WTC11 (cell line): ENCODE results near the gene EPHB6. TPM values are rescaled to one million over a fixed set of nuclear protein-coding genes. Genes with fewer than 3 reads are reported as not detected.

Experiments
- ATAC-seq: fragments of 200-7000 bp; cut with Tn5 transposase; 2 replicates; pipeline ENCODE4 v1.10.0; 2021; ENCODE audit warnings: mild to moderate bottlenecking, moderate library complexity
- CTCF ChIA-PET: fragments of 300-600 bp; sonication (Branson Sonifier 250); formaldehyde crosslinking; loops from one replicate; lab custom pipeline; 2021; ENCODE audit warnings: antibody characterized with exemption; lab: Charles Lee
- POLR2A ChIA-PET: fragments of 350-600 bp; sonication (Branson Sonifier 250); formaldehyde crosslinking; loops from one replicate; lab custom pipeline; 2021; ENCODE audit warnings: antibody characterized with exemption; lab: Charles Lee
- DNase-seq: peaks from one replicate; pipeline ENCODE4 v3.0.0; 2021; ENCODE audit warnings: low spot score
- H3K27ac Mint-ChIP-seq: 2 replicates; pipeline ENCODE4 v1.8.0; 2021; ENCODE audit warnings: mixed read lengths
- H3K27me3 Mint-ChIP-seq: 2 replicates; pipeline ENCODE4 v1.8.0; 2021; ENCODE audit warnings: low read depth, mild to moderate bottlenecking, moderate library complexity, mixed read lengths
- H3K36me3 Mint-ChIP-seq: 2 replicates; pipeline ENCODE4 v1.8.0; 2021; ENCODE audit warnings: mixed read lengths
- H3K4me1 Mint-ChIP-seq: 2 replicates; pipeline ENCODE4 v1.8.0; 2022; ENCODE audit warnings: mixed read lengths
- H3K4me3 Mint-ChIP-seq: 2 replicates; pipeline ENCODE4 v1.8.0; 2021; ENCODE audit warnings: mild to moderate bottlenecking, moderate library complexity, mixed read lengths
- H3K9me3 Mint-ChIP-seq: 2 replicates; pipeline ENCODE4 v1.8.0; 2021; ENCODE audit warnings: mixed read lengths
- CREB1 ChIP-seq: sonication (generic); formaldehyde crosslinking; IDR thresholded peaks from 2 replicates; pipeline ENCODE4 v1.8.0; 2023; ENCODE audit warnings: mild to moderate bottlenecking, missing genetic modification reagents
- CREM ChIP-seq: sonication (generic); formaldehyde crosslinking; IDR thresholded peaks from 2 replicates; pipeline ENCODE4 v1.8.1; 2022; ENCODE audit warnings: mild to moderate bottlenecking, missing genetic modification reagents, moderate library complexity
- CTCF ChIP-seq: fragments of 200-600 bp; IDR thresholded peaks from 2 replicates; pipeline ENCODE4 v1.8.0; 2022; ENCODE audit warnings: antibody characterized with exemption
- E2F4 ChIP-seq: sonication (generic); formaldehyde crosslinking; IDR thresholded peaks from 2 replicates; pipeline ENCODE4 v1.8.1; 2022; ENCODE audit warnings: low read depth, mild to moderate bottlenecking, moderate library complexity, missing genetic modification reagents, borderline replicate concordance
- GABPB1 ChIP-seq: sonication (generic); formaldehyde crosslinking; IDR thresholded peaks from 2 replicates; pipeline ENCODE4 v1.8.1; 2023; ENCODE audit warnings: mild to moderate bottlenecking, missing genetic modification reagents
- IRF2 ChIP-seq: sonication (generic); formaldehyde crosslinking; IDR thresholded peaks from 2 replicates; pipeline ENCODE4 v1.8.0; 2022; ENCODE audit warnings: low read depth, missing genetic modification reagents, borderline replicate concordance
- JUN ChIP-seq: sonication (generic); formaldehyde crosslinking; IDR thresholded peaks from 2 replicates; pipeline ENCODE4 v1.8.0; 2023; ENCODE audit warnings: mild to moderate bottlenecking, missing genetic modification reagents
- KAT7 ChIP-seq: sonication (generic); formaldehyde crosslinking; IDR thresholded peaks from 2 replicates; pipeline ENCODE4 v1.8.1; 2023; ENCODE audit warnings: missing genetic modification reagents, mild to moderate bottlenecking, borderline replicate concordance
- TEAD1 ChIP-seq: sonication (generic); formaldehyde crosslinking; IDR thresholded peaks from 2 replicates; pipeline ENCODE4 v1.8.0; 2022; ENCODE audit warnings: mild to moderate bottlenecking, missing genetic modification reagents
- TEAD4 ChIP-seq: sonication (generic); formaldehyde crosslinking; IDR thresholded peaks from 2 replicates; pipeline ENCODE4 v1.8.0; 2022; ENCODE audit warnings: mild to moderate bottlenecking, missing genetic modification reagents
- ZBTB21 ChIP-seq: sonication (generic); formaldehyde crosslinking; IDR thresholded peaks from 2 replicates; pipeline ENCODE4 v1.8.1; 2023; ENCODE audit warnings: mild to moderate bottlenecking, missing genetic modification reagents, borderline replicate concordance
- ZNF121 ChIP-seq: sonication (generic); formaldehyde crosslinking; IDR thresholded peaks from 2 replicates; pipeline ENCODE4 v1.8.0; 2023; ENCODE audit warnings: missing genetic modification reagents
- total RNA-seq: library from RNA; stranded (reverse); gene quantifications from 3 replicates; pipeline ENCODE4 v1.2.3, GENCODE V29; 2021
- TF ChIP-seq, protein P1 (sequence below): sonication (generic); formaldehyde crosslinking; IDR thresholded peaks from 2 replicates; pipeline ENCODE4 v1.8.1; 2023; ENCODE audit warnings: mild to moderate bottlenecking, missing genetic modification reagents, moderate library complexity
- TF ChIP-seq, protein P2 (sequence below): sonication (generic); formaldehyde crosslinking; IDR thresholded peaks from 2 replicates; pipeline ENCODE4 v1.8.1; 2022; ENCODE audit warnings: low read depth, missing genetic modification reagents, borderline replicate concordance
- TF ChIP-seq, protein P3 (sequence below): sonication (generic); formaldehyde crosslinking; IDR thresholded peaks from 2 replicates; pipeline ENCODE4 v1.8.1; 2023; ENCODE audit warnings: mild to moderate bottlenecking, missing genetic modification reagents, moderate library complexity
- TF ChIP-seq, protein P4 (sequence below): sonication (generic); formaldehyde crosslinking; IDR thresholded peaks from 2 replicates; pipeline ENCODE4 v1.8.0; 2023; ENCODE audit warnings: missing genetic modification reagents

The EPHB6 gene
- total RNA-seq, 1 experiment from 2014 or later = 15.1 TPM

DNA sequence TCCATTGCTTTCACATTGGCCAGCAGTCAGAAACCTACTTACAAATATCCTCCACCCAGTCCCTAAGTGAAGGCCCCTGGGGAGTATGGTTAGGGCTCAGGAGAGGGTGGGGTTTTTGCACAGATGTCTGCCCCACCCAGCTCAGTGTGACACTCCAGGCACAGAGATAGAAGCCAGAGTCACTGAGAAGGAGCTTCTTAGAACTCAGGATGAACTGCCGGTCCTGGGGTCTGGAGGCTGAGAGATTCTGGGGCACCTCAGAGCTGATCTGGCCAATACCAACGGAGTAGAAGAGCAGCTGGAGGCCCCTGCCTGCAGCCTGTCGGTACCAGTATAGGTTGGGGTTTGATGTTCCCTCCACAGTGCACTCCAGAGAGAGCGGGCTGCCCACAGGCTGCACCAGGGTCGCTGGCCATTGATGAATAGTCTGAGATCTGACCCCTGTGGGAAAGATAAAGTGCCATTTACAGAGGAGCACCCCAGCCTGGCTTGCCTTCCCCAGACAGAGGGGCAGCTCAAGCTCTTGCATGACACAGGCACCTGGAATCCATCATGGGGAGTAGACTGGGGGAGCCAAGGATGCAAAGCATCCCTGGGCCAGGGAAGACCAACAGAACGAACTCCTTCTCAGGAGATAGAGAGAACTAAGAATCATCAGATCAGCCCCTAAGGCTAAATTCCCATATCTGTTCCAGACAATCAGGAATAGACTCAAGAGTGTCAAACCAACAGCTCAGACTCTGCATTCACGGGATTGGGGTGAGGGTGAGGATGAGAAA lies 42.2 kb upstream of the EPHB6 start (continued):
- TF ChIP-seq CTCF = no peak

DNA sequence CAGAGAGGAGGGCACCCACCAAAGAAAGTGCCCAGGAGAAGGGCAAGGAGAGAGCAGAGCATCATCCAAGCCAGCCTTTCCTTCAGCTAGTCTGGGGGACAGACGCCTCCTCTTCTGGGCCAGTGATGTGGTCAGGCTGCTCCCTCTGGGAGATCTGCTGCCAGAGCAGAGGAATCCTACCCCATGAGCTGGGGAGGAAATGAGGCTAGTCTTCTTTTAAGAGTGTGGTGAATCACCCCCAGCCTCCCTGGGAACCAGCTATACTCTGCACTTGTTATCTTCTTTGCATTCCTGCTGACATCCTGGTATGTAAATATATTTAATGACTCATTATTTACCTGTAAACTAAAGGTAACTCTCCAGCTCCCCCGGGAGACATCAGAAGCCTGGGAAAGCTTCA lies 41.6 kb upstream of the EPHB6 start:
- CTCF ChIA-PET = interaction anchor here (0.6 to 6.3 kb wide), 30 partner anchors 19 to 510 kb away, joined by 3 to 94 read pairs (median 5); partner anchors contain the start of gene EPHB6
- ATAC-seq = peak; percentile 94
- Mint-ChIP-seq H3K4me1 (peaks cover 60% of the 10 kb centered on the region), H3K9me3 (no peaks in the 10 kb centered on the region), H3K27me3 (peaks cover 12% of the 10 kb centered on the region), H3K36me3 (no peaks in the 10 kb centered on the region), H3K4me3 (peak overlapping the region; percentile 41), H3K27ac (peak overlapping the region; percentile 93)
- DNase-seq = peak; percentile 44
- POLR2A ChIA-PET = interaction anchor here (0.6 to 1.6 kb wide), 2 partner anchors 16 to 17 kb away, joined by 3 to 5 read pairs; no protein-coding TSS in a partner anchor
- no peak for TF ChIP-seq CREB1
- TF ChIP-seq IRF2 (CRISPR knock-in tag) = no peak
- no peak for TF ChIP-seq ZNF121 (CRISPR knock-in tag)
- TF ChIP-seq TEAD1 (CRISPR knock-in tag) = no peak

DNA sequence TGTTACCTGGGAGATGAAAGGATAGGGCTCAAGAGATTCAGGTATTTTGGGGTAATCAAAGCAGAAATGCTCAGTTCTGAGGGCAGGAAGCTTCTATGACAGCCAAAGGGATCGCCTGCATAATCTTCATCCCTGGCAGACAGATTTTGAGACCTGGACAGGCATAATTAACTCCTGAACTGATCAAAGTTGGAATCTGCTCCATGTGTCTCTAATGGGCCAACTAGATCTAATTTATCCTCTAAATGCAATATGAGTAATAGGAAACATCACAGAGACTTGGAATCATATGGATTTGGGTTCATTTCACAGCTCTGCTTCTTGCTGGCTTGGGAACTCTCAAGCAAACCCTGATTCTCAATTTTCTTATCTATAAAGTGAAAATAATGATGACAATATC lies 41.2 kb upstream of the EPHB6 start:
- no peaks in the 10 kb centered on the region for H3K9me3 Mint-ChIP-seq

DNA sequence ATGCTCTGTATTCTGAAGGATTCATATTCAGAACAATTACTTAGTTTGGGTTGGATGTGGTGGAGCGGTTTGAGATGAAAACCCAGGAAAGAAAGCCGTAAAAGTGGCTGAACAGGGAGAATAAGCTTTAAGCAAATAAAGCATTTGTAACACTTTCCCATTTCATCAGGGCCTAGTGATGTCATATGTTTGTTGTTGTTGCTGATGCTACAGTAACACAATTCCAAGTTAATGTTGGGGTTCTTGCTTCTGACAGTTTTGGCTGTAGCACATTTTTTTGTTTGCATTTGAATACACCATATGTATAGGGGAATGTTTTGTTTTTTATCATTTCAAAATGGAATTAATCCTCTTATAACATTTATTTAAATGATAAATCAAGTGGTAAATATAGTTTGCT lies 40.4 kb upstream of the EPHB6 start:
- DNase-seq = no peak
- no peak for ATAC-seq
- Mint-ChIP-seq H3K4me3 (no peak overlapping the region), H3K4me1 (peaks cover 57% of the 10 kb centered on the region), H3K27me3 (peaks cover 12% of the 10 kb centered on the region), H3K36me3 (no peaks in the 10 kb centered on the region), H3K27ac (peak overlapping the region; percentile 14; the same call in 1 of the 2 replicates), H3K9me3 (peaks cover 5% of the 10 kb centered on the region; the same call in 1 of the 2 replicates)
- POLR2A ChIA-PET = interaction anchor here (0.6 kb wide), 1 partner anchor 51 kb away, joined by 3 read pairs; no protein-coding TSS in a partner anchor
- CTCF ChIA-PET = interaction anchor here (0.9 to 6.3 kb wide), 14 partner anchors 18 to 402 kb away, joined by 3 to 94 read pairs (median 7); partner anchors contain the start of gene EPHB6
- TF ChIP-seq, protein P1, sequence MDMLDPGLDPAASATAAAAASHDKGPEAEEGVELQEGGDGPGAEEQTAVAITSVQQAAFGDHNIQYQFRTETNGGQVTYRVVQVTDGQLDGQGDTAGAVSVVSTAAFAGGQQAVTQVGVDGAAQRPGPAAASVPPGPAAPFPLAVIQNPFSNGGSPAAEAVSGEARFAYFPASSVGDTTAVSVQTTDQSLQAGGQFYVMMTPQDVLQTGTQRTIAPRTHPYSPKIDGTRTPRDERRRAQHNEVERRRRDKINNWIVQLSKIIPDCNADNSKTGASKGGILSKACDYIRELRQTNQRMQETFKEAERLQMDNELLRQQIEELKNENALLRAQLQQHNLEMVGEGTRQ (CRISPR knock-in tag) = no peak
- TF ChIP-seq CTCF = no peak
- TF ChIP-seq, protein P2, sequence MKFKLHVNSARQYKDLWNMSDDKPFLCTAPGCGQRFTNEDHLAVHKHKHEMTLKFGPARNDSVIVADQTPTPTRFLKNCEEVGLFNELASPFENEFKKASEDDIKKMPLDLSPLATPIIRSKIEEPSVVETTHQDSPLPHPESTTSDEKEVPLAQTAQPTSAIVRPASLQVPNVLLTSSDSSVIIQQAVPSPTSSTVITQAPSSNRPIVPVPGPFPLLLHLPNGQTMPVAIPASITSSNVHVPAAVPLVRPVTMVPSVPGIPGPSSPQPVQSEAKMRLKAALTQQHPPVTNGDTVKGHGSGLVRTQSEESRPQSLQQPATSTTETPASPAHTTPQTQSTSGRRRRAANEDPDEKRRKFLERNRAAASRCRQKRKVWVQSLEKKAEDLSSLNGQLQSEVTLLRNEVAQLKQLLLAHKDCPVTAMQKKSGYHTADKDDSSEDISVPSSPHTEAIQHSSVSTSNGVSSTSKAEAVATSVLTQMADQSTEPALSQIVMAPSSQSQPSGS (CRISPR knock-in tag) = no peak
- TF ChIP-seq ZBTB21 (CRISPR knock-in tag) = no peak
- TF ChIP-seq, protein P3, sequence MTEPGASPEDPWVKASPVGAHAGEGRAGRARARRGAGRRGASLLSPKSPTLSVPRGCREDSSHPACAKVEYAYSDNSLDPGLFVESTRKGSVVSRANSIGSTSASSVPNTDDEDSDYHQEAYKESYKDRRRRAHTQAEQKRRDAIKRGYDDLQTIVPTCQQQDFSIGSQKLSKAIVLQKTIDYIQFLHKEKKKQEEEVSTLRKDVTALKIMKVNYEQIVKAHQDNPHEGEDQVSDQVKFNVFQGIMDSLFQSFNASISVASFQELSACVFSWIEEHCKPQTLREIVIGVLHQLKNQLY (CRISPR knock-in tag) = no peak
- no peak for TF ChIP-seq GABPB1
- no peak for TF ChIP-seq KAT7
- TF ChIP-seq ZNF121 (CRISPR knock-in tag) = no peak
- no peak for TF ChIP-seq TEAD4 (CRISPR knock-in tag)
- TF ChIP-seq CREB1 = no peak
- TF ChIP-seq E2F4 (CRISPR knock-in tag) = no peak

More for the DNA sequence above, 41.2 kb upstream of the EPHB6 start:
- TF ChIP-seq, protein P4, sequence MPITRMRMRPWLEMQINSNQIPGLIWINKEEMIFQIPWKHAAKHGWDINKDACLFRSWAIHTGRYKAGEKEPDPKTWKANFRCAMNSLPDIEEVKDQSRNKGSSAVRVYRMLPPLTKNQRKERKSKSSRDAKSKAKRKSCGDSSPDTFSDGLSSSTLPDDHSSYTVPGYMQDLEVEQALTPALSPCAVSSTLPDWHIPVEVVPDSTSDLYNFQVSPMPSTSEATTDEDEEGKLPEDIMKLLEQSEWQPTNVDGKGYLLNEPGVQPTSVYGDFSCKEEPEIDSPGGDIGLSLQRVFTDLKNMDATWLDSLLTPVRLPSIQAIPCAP = no peak
- TF ChIP-seq JUN (CRISPR knock-in tag) (no peak), CREM (CRISPR knock-in tag) (no peak)
- Mint-ChIP-seq H3K27me3 (peaks cover 12% of the 10 kb centered on the region), H3K4me3 (peak overlapping the region; percentile 41), H3K4me1 (peaks cover 57% of the 10 kb centered on the region), H3K27ac (peak overlapping the region; percentile 93), H3K36me3 (no peaks in the 10 kb centered on the region)
- ChIA-PET CTCF (interaction anchor here (0.6 to 6.3 kb wide), 30 partner anchors 19 to 510 kb away, joined by 3 to 94 read pairs (median 5); partner anchors contain the start of gene EPHB6), POLR2A (interaction anchor here (0.6 to 1.6 kb wide), 3 partner anchors 18 to 149 kb away, joined by 5 to 7 read pairs (median 5); no protein-coding TSS in a partner anchor)
- ATAC-seq = no peak
- DNase-seq = no peak
